HG03460 (cell line): Measurements from ENCODE around the gene DCLRE1C.
"Not testable (repeated sequence)": the region's sequence is repeated elsewhere in the genome, so short reads cannot be mapped to it uniquely, and the experiment has no call there.

ENCODE experiments used
- ATAC-seq: cut with Tn5 transposase; IDR thresholded peaks from one replicate; pipeline ENCODE4 v1.9.1; 2021; ENCODE audit not compliant: unreplicated experiment

DCLRE1C gene

GRCh38 chr10:14954001-14954770, at the start of gene DCLRE1C:
Gene DCLRE1C, minus strand, starts transcription at chr10:14954096. Its CDS starts 86 bp downstream, at chr10:14954010.
- peak; percentile 84 for ATAC-seq

GRCh38 chr10:14995964-14996565, 42.2 kb upstream of the DCLRE1C start:
- ATAC-seq, result no peak

GRCh38 chr10:14993500-14994455, 39.9 kb upstream of the DCLRE1C start:
- not testable (repeated sequence) for ATAC-seq

DNA sequence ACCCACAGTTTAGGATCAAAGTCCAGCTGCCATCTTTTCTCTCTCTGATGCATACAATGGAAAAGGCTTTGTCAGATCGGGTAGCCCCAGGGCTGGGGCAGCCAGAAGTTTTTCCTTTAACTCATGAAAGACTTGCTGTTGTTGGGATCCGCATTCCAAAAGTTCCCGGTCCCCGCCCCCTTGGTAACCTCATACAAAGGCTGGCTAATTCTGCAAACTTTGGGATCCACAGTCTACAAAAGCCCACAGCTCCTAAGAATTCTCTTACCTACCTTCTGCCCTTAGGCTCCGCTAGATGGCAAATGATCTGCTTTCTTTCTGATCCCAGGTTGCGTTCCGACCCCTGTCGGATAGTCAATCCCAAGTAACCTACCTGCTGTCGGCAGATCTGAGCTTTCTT, 38.4 kb upstream of the DCLRE1C start:
- ATAC-seq, result not testable (repeated sequence)

DNA sequence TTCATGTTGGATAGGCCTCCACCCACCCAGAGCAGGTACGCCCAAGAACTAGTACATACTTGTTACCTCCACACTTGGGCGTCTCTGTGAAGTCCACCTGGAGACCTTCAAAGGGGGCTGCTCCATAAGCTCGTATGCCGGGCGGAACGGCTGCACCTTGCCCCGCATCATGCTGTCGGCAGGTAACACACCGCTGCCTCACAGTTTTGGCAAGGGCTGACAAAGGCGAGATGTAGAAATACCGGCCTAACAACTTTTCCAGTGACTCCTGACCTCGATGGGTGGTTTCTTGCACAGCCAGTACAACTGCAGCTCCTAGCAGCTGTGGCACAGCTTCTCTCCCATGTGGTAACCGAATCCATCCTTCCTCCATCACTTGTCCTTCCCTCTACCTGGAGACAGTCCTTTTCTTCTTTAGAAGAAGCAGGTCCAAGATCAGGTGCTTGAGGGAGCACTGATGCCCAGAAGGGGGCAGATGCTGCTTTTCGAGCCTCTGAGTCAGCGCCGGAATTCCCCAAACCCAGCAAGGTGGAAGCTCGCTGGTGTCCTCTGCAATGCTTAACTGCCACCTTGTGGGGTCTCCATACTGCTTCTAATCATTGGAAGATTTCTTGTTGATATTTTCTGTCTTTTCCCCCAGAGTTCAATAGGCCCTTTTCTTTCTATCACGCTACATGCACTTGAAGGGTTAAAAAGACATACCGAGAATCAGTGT, 37.3 kb upstream of the DCLRE1C start:
- not testable (repeated sequence) for ATAC-seq

DNA sequence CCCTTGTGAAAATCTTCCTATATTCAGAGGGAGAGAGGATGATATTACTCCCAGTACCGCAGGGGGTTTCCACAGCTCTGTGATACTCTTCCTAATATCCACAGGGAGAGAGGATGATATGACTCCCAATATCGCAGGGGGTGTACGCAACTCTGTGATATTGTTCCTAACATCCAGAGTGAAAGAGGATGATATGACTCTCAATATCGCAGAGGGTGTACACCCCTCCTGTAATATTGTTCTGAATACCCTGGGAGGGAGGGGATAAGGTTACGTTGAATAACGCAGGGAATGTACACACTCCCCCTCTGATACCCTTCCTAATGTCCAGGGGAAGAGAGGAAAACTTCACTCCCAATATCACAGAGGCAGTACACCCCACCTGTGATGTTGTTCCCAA, 35.7 kb upstream of the DCLRE1C start:
- not testable (repeated sequence) for ATAC-seq

DNA sequence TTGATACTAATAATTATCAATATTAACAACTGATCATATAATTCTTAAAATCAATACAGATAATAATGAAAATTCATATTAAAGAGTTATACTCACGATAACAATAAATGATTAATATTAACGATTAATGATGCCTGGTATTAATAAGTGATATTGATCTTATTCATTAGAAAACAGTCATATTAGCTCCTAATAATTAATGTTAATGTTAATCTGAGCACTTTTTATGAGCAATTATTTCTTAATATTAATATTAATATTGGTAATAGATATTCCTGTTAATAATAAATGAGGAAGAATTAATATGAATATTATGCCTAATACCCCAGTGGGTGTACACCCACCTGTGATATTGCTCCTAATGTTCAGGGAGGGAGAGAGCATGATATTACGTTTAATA, 28.8 kb upstream of the DCLRE1C start:
- ATAC-seq, result no peak

GRCh38 chr10:14975672-14976273, 21.9 kb upstream of the DCLRE1C start:
- ATAC-seq, result no peak

GRCh38 chr10:14974153-14974998, 20.5 kb upstream of the DCLRE1C start:
- ATAC-seq, result not testable (repeated sequence)

DNA sequence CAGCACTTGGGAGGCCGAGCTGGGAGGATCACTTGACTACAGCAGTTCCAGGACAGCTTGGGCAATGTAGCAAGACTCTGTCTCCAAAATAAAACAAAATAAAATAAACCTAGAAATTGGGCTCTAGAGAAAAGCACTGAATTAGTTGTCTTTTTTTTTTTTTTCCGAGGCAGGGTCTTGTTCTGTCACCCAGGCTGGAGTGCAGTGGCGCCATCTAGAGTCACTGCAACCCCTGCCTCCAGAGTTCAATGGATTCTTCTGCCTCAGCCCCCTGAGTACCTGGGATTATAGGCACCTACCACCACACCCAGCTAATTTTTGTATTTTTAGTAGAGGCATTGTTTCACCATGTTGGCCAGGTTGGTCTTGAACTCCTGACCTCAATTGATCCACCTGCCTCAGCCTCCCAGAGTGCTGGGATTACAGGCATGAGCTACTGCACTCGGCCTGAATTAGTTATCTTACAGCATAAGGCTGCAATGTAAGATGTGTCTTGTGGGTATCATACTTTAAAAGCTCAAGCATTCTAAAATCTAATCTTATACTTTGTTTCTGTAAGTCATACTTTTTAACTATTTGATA, 18.1 kb upstream of the DCLRE1C start:
- ATAC-seq, result no peak

DNA sequence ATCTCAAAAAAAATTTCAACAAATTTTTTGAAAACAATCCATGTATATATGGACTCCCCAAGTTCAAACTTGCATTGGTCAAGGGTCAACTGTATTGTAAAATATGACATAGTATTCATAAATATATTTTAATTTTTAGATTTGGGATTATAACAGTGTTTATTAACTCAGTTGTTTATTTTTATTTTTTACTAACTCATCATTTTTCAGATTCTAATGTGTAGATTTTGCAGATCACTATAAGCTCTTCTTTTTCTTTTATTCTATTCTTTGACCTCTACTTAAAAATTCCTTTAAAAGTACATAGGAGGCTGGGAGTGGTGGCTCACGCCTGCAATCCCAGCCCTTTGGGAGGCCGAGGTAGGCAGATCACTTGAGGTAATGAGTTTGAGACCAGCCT, 14.0 kb upstream of the DCLRE1C start:
- no peak for ATAC-seq

DNA sequence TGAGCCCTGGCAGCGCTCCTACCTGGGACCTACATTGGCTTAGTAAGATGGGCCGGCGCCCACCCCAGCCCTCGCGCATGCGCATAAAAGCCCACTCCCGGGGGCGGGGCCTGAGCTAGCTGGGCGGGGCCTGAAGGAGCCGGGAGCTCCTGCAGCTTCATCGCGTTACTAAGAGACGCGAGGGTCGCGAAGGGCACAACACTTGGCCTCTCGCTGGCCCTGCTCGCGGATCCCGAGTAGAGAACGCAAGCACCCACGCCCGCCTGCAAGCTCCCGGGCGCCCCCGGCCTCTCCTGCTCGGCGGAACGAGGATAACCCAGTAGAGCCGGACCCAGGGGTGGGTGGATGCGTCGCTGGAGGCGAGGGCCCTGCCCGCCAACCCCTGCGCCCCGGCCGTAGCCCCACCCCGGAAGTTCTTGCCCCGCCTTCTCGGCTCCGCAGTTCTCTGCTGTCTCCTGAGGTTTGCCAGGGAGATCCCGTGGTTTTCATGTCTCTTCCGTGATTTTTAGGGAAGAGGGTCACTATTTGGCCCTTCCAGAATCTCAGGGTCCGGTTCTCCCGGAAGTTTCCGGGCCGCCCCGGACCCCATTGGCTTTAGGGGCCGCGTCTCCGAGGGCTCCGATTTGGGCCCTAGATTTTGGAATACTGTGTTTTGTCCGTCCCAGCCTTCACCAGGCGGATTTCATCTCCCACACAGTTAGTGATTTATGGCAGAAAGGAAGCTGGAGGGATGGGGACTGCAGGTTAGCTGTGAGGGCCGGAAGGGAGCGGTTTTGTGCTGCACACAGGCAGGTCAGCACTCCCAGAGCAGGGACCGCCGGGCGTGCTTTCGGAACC, 5.5 kb upstream of the DCLRE1C start, which contains the start of gene MEIG1:
MEIG1 (plus strand) TSS at position 168 of the 837 bp plus-strand sequence. CDS start 7,081 bp downstream, outside the sequence.
- ATAC-seq, result peak; percentile 83

- no peak for ATAC-seq
Observed at GRCh38 chr10:14958872-14959220, 5.0 kb upstream of the DCLRE1C start.

DNA sequence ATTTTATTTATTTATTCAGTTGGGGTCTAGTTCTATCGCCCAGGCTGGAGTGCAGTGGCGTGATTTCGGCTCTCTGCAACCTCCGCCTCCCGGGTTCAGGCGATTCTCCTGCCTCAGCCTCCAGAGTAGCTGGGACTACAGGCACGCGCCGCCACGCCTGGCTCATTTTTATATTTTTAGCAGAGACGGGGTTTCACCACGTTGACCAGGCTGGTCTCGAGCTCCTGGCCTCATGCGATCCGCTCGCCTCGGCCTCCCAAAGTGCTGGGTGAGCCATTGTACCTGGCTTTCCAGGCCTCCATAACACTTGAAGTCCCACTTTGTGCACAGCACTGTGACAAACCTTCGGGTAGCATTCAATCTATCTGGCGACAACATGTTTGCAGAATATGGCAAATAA, 1.0 kb upstream of the DCLRE1C start:
- no peak for ATAC-seq

DNA sequence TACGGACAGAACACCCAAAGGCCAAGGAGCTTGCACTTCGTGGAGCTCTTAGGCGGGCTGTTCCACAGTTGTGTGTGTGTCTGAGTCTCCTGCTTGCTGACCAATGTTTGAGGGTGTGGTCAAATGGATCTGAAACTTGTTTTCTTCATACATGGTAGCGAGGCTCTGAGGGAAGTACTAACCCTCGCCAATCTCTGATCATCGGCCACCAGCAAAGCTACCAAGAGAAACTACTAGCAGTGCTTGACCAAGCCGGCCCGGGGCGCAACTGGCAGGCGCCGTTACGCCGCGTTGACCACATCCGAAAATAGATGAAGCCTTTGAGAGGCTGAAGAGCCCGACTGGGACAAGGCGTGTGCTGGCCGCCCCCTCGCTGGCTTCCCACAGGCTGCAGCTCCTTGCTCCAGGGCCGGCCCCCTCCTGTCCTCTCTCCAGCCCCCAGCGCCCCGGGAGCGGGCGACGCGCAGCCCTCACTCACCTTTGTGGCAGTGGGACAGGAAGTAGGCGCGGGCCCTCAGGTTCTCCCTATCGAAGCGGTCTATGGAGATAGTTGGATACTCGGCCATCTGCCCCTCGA, 384 bp downstream of the DCLRE1C start:
- peak; percentile 36 for ATAC-seq

- ATAC-seq, result no peak
Observed at GRCh38 chr10:14952851-14953423, 959 bp downstream of the DCLRE1C start.

- ATAC-seq, result no peak
Observed at GRCh38 chr10:14949291-14949690, 4.6 kb downstream of the DCLRE1C start.
